GDM1 (cell line): ENCODE data around the gene BTBD2.

Source experiments
- DNase-seq: peaks from one replicate; lab custom pipeline; 2025; lab: John Stamatoyannopoulos, UW

The BTBD2 gene

GRCh38 chr19:1985588-1986356 lies 29.7 kb downstream of the BTBD2 start:
- no peak for DNase-seq

- DNase-seq = no peak
Measured at GRCh38 chr19:1984357-1984756, 31.2 kb downstream of the BTBD2 start.

GRCh38 chr19:1981253-1981652 lies 34.3 kb downstream of the BTBD2 start:
- DNase-seq = no peak

GRCh38 chr19:1980809-1981181 lies 34.7 kb downstream of the BTBD2 start:
- no peak for DNase-seq

GRCh38 chr19:1980091-1980808 lies 35.3 kb downstream of the BTBD2 start:
- no peak for DNase-seq

- no peak for DNase-seq
Measured at GRCh38 chr19:1979642-1980041, 35.9 kb downstream of the BTBD2 start.

- no peak for DNase-seq
Measured at GRCh38 chr19:1979017-1979416, 36.5 kb downstream of the BTBD2 start.

- no peak for DNase-seq
Measured at GRCh38 chr19:1978346-1978894, 37.1 kb downstream of the BTBD2 start.

- DNase-seq = no peak
Measured at GRCh38 chr19:1977120-1977519, 38.4 kb downstream of the BTBD2 start.

- DNase-seq = no peak
Measured at GRCh38 chr19:1975162-1975480, 40.4 kb downstream of the BTBD2 start.

GRCh38 chr19:1974381-1975161 lies 40.9 kb downstream of the BTBD2 start:
- no peak for DNase-seq

- DNase-seq = no peak
Measured at GRCh38 chr19:1970806-1971502, 44.6 kb downstream of the BTBD2 start.

GRCh38 chr19:1970003-1970805 lies 45.3 kb downstream of the BTBD2 start:
- no peak for DNase-seq

GRCh38 chr19:1969176-1970002 lies 46.1 kb downstream of the BTBD2 start:
- no peak for DNase-seq

- DNase-seq = no peak
Measured at GRCh38 chr19:1968279-1969175, 47.0 kb downstream of the BTBD2 start.

- no peak for DNase-seq
Measured at GRCh38 chr19:1967087-1967608, 48.4 kb downstream of the BTBD2 start.

- no peak for DNase-seq
Measured at GRCh38 chr19:1962674-1963073, 52.8 kb downstream of the BTBD2 start.

GRCh38 chr19:1961000-1961883 lies 54.3 kb downstream of the BTBD2 start:
- DNase-seq = no peak
